ENCODE data around the gene PELI2.

The PELI2 gene

GRCh38 chr14:56208520-56208919, 90.3 kb downstream of the PELI2 start:
- no peak for DNase-seq

- DNase-seq, result no peak
These were observed 92.4 kb downstream of the PELI2 start for GRCh38 chr14:56210571-56210970.

- no peak for DNase-seq
These were observed 92.9 kb downstream of the PELI2 start for GRCh38 chr14:56211084-56211483.

GRCh38 chr14:56211844-56212243, 93.6 kb downstream of the PELI2 start:
- DNase-seq, result no peak

DNA sequence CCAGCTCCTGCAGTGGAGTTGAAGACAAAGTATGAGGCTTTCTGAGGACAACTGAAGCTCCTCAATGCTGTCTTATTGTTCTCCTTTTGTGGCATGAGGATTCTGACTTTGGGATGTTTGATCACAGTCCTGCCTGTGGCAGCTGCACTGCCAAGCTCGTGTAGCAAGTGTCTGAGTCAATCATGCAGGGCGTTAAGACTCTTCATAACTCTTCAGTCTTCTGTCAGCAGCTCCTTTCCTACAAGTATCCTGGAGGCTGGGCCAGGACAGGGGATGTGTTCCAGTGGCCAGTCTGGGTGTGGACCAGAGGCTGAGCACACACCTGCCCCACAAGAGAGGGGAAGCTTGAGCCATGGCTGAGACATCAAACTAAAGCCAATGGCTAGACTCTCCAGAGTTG, 94.3 kb downstream of the PELI2 start:
- no peak for DNase-seq

DNA sequence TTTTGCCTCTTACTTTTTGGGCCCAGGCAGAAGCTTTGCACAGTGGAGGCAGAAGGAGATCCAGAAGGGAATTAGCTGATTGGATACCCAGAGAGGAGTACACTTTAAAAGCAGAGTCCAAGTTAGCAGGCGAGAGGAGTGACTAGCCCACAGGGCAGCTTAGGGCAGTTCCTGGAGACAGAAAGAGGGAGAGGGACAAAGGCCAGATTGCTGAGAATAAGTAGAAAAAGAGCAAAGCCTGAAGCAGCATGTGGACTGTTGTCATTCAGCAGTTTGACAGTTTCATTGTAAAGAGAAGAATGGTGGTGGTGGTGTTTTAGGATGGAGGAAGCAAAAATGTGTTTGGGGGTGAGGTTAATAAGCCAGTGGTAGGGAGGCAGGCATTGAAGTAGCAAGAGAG, 95.1 kb downstream of the PELI2 start:
- no peak for DNase-seq

DNA sequence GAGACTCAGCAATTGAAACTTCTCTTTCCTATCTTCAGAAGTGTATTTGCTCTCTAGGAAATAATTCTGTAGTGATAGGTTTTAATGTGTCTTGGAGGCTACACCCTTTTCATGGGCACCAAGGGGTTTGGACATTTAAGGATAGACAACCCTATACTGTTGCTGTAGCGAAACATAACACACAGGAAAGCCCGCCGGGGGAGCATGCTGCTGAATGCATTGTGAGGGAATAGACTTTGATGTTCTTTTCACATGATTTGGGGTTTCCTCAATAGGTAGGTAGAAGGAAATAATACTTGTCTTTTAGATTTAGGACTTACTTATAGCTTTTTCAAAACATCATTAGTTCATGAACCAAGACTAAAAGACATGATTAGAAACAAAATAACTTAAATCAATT, 97.0 kb downstream of the PELI2 start:
- no peak for DNase-seq

DNA sequence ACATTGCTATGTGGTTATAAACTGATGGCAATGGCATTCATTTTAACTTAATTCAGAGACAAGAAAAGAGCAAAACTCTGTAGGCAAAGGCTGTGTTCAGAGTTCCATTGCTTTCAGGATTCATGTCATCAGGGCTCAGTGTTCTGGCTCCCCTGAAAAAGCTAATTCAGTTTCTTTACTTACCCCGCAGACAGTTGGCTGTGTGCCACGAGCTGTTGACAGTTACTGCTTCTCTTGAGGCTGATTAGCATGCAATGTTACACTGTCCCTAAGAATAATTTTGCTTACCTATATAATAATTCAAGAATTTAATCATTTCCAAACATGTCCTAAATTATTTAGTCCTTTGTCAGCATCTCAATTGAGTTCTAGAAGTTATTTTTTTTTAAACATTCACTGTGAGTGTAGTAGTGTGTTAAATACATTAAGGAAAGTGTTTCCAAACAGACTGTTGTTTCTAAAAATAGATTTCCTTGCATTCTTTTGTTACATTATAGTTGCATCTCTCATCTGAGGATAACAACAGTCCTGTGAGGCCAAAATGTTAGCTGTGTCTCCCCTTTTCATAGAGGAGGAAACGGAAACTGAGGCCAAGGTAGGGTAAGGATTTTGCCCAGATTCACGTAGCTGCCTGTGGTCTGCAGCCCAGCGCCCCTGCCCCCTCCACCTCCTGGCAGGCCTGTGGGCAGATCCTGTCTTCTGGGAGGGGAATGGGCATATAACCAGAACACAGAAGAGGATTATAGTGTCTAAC, 98.6 kb downstream of the PELI2 start:
- peak; percentile 53 for DNase-seq

- peak; percentile 35 for DNase-seq
These were observed 99.3 kb downstream of the PELI2 start for GRCh38 chr14:56217380-56218045.

GRCh38 chr14:56219666-56220413, 101.6 kb downstream of the PELI2 start:
- peak; percentile 12 for DNase-seq

- DNase-seq, result no peak
These were observed 103.3 kb downstream of the PELI2 start for GRCh38 chr14:56221382-56222128.

GRCh38 chr14:56224229-56224628, 106.0 kb downstream of the PELI2 start:
- DNase-seq, result peak; percentile 55

DNA sequence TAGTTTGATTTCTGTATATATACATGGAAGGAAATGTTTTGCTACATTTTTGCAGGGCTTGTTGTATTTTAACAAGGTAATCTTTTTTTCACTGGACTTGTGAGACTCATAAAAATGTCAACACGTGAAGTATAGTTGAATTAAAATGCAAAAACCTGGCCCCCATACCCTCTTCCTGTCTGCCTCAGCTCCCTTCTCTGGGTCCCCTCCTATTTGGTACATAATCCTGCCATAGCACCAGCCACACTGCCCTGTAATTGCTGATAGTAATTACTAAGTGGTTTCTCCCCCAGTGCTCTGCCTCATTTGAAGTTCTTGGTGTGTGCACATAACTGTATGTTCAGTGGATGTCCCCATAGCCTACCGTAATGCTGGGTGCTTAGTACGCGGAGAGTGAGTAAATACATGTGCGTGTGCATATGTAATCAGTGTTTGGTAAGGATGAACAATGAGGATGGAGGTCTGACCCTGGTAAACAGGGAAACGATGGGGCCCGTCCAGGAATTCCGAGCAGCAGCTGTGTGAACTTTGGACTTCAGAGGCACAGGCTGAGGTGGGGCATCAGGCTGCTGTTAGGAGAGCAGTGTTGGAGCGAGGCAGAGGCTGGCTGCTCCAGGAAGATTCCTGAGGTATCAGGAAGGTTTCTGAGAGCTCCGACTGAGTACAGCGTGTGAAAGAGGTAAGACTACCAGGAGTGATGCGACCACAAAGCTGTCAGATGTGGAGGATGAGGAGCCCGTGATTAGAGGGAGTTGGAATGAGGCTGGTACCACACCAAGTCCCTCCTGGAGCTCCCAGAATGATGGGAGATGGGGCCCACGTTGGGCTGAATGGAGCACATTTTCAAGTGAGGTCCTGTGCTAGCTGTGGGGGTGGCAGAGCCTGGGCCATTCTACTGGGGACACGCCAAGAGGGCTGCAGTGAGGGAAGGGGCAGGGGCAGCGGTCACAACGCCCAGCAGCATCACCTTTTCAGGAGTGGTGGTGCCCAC, 106.8 kb downstream of the PELI2 start:
- DNase-seq, result peak; percentile 93

- DNase-seq, result no peak
These were observed 117.2 kb downstream of the PELI2 start for GRCh38 chr14:56235388-56235787.

DNA sequence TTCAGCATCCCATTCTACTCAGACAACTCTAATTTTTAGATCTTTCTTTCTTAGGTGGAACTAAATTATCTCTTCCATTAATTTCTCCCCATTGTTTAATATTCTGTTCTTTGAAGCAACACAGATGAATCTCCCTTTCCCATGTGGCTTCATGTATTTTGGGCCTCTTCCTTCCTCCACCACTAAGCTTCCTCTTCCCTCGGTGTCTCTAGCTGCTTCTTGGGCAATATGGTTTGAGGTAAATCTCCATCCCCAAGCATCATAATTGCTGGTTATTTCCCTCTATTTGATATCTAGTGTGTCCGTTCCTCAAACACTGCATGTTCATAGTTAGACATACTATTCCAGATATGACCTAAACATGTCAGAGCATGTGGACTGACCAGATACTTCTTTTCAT, 119.2 kb downstream of the PELI2 start:
- DNase-seq, result no peak

- no peak for DNase-seq
These were observed 123.2 kb downstream of the PELI2 start for GRCh38 chr14:56241461-56241860.

DNA sequence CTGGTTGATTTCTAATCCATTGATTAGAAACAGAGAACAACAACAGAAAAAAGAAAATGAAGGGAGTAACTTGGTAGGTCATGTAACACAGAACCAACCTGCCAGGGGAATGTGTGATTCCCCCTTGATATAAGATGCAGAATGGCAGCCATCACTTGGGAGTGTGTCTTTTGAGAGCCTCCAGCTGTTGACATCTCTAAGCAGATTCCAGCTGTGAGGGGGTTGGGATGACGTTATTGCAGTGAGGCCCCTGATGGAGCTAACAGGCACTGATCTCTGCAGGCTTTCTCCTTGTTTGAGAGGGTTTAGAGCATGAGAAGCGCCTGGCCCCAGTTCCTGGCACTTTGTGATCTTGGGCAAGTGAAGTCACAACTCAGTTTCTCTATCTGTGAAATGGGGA, 124.9 kb downstream of the PELI2 start:
- no peak for DNase-seq

GRCh38 chr14:56244138-56244789, 126.1 kb downstream of the PELI2 start:
- no peak for DNase-seq

- DNase-seq, result peak; percentile 45
These were observed 129.4 kb downstream of the PELI2 start for GRCh38 chr14:56247495-56248200.

GRCh38 chr14:56248442-56248841, 130.2 kb downstream of the PELI2 start:
- no peak for DNase-seq

DNA sequence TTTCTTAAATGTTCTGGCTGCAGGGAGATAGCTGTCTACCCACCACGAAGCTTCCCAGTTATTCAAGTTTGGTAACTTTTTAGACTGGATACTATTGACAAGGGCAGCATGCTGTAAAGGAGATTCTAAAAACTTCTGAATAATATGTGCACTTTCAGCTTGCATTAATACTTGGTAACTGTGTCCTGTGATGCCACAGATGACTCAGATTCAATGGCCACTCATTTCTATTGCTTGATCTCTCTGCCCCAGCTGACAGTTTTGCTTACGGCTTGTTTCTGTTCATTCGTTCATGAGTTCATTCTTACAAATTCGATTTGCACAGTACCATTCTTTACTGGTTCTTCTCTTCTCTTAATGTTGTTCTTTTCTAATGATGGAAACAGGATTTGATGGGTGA, 142.8 kb downstream of the PELI2 start:
- DNase-seq, result no peak

All from DMS53 (cell line).